Karpas-422 (cell line): ENCODE data around the gene HAUS7. TPM values are rescaled to one million over a fixed set of nuclear protein-coding genes. Genes with fewer than 3 reads are reported as not detected.

Experiments
- DNase-seq: peaks from one replicate; pipeline ENCODE4 v3.0.0-alpha.2; 2015
- H2AFZ ChIP-seq: fragments of 200-600 bp; sonication (generic); 2 replicates; pipeline ENCODE4 v1.6.1; 2014; ENCODE audit warnings: antibody characterized with exemption, low read length, mixed read lengths
- H3K27ac ChIP-seq: fragments of 200-600 bp; sonication (generic); 2 replicates; pipeline ENCODE4 v1.5.1; 2014; ENCODE audit warnings: mild to moderate bottlenecking, low read length, moderate library complexity
- H3K27me3 ChIP-seq: fragments of 200-600 bp; sonication (generic); 2 replicates; pipeline ENCODE4 v1.6.1; 2014; ENCODE audit warnings: low read length, mixed read lengths
- H3K36me3 ChIP-seq: fragments of 200-600 bp; sonication (generic); 2 replicates; pipeline ENCODE4 v1.6.1; 2014; ENCODE audit warnings: low read length, mixed read lengths; ENCODE audit not compliant: insufficient read depth
- H3K4me1 ChIP-seq: fragments of 200-600 bp; sonication (generic); 2 replicates; pipeline ENCODE4 v1.6.1; 2014; ENCODE audit warnings: mild to moderate bottlenecking, low read length, mixed read lengths
- H3K4me2 ChIP-seq: fragments of 200-600 bp; sonication (generic); 2 replicates; pipeline ENCODE4 v1.6.1; 2014; ENCODE audit warnings: low read length, low read depth, mild to moderate bottlenecking; ENCODE audit not compliant: poor library complexity, severe bottlenecking
- H3K4me3 ChIP-seq: fragments of 200-600 bp; sonication (generic); 2 replicates; pipeline ENCODE4 v1.5.1; 2014; ENCODE audit warnings: mild to moderate bottlenecking, antibody characterized with exemption, low read length, mixed read lengths
- H3K79me2 ChIP-seq: fragments of 200-600 bp; sonication (generic); 2 replicates; pipeline ENCODE4 v1.6.1; 2014; ENCODE audit warnings: mild to moderate bottlenecking, low read length, mixed read lengths
- H3K9ac ChIP-seq: fragments of 200-600 bp; sonication (generic); 2 replicates; pipeline ENCODE4 v1.6.0; 2014; ENCODE audit warnings: low read length
- H3K9me2 ChIP-seq: fragments of 200-600 bp; sonication (generic), shearing (Covaris generic); replicated peaks from 2 replicates; pipeline ENCODE4 v1.6.0; 2014; ENCODE audit warnings: mild to moderate bottlenecking, low read length, moderate library complexity; ENCODE audit not compliant: insufficient read depth
- H3K9me3 ChIP-seq: fragments of 300-700, 200-600 bp; sonication (generic); 2 replicates; pipeline ENCODE4 v1.6.1; 2014; ENCODE audit warnings: low read length, mixed read lengths
- H4K20me1 ChIP-seq: fragments of 200-600 bp; sonication (generic); 2 replicates; pipeline ENCODE4 v1.6.1; 2014; ENCODE audit warnings: mild to moderate bottlenecking, antibody characterized with exemption, low read length, low read depth; ENCODE audit not compliant: insufficient read depth
- total RNA-seq: library from RNA; depleted of rRNA; stranded (reverse); fragments of >200 nt; shearing (Covaris generic); gene quantifications from 2 replicates; pipeline ENCODE4 v1.2.3, GENCODE V29; 2014; ENCODE audit warnings: low replicate concordance

Gene HAUS7
- total RNA-seq, 1 experiment from 2014 or later, result 36.2 TPM

GRCh38 chrX:153513265-153513664, 42.9 kb upstream of the HAUS7 start:
- H3K27ac ChIP-seq, result no peak overlapping the region
- no peak overlapping the region for H2AFZ ChIP-seq
- no peaks in the 10 kb centered on the region for H3K36me3 ChIP-seq
- H3K9me2 ChIP-seq, result no peaks in the 10 kb centered on the region
- no peak overlapping the region for H3K4me3 ChIP-seq
- no peak overlapping the region for H3K4me2 ChIP-seq
- H3K9me3 ChIP-seq, result no peaks in the 10 kb centered on the region
- no peaks in the 10 kb centered on the region for H3K27me3 ChIP-seq
- H3K9ac ChIP-seq, result no peak overlapping the region
- no peaks in the 10 kb centered on the region for H3K79me2 ChIP-seq
- H4K20me1 ChIP-seq, result no peaks in the 10 kb centered on the region
- no peaks in the 10 kb centered on the region for H3K4me1 ChIP-seq
- no peak for DNase-seq

DNA sequence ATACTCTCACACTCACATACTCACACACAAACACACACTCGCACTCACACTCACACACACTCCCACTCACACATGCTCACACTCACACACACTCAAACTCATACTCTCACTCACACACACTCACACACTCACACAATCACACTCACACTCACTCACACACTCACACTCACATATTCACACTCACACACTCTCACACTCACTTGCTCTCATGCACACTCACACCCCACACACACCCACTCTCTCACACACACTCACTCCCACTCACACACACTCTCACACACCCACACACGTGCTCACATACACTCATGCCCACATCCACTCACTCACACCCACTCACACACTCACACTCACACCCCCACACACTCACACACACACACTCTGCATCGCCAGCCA, 42.1 kb upstream of the HAUS7 start:
- H3K27me3 ChIP-seq, result no peaks in the 10 kb centered on the region
- no peaks in the 10 kb centered on the region for H3K4me1 ChIP-seq
- no peaks in the 10 kb centered on the region for H3K36me3 ChIP-seq
- no peak overlapping the region for H3K4me3 ChIP-seq
- H3K27ac ChIP-seq, result no peak overlapping the region
- no peaks in the 10 kb centered on the region for H3K9me2 ChIP-seq
- H3K9ac ChIP-seq, result no peak overlapping the region
- no peak for DNase-seq
- H2AFZ ChIP-seq, result no peak overlapping the region
- H3K9me3 ChIP-seq, result no peaks in the 10 kb centered on the region
- no peaks in the 10 kb centered on the region for H3K79me2 ChIP-seq
- H3K4me2 ChIP-seq, result no peak overlapping the region
- H4K20me1 ChIP-seq, result no peaks in the 10 kb centered on the region

- H3K27ac ChIP-seq, result no peak overlapping the region
- no peaks in the 10 kb centered on the region for H3K27me3 ChIP-seq
- H3K36me3 ChIP-seq, result no peaks in the 10 kb centered on the region
- H3K4me1 ChIP-seq, result no peaks in the 10 kb centered on the region
- no peak overlapping the region for H3K9ac ChIP-seq
- no peaks in the 10 kb centered on the region for H4K20me1 ChIP-seq
- H3K4me2 ChIP-seq, result no peak overlapping the region
- no peak overlapping the region for H2AFZ ChIP-seq
- H3K79me2 ChIP-seq, result no peaks in the 10 kb centered on the region
- H3K9me3 ChIP-seq, result no peaks in the 10 kb centered on the region
- no peaks in the 10 kb centered on the region for H3K9me2 ChIP-seq
- DNase-seq, result no peak
- H3K4me3 ChIP-seq, result no peak overlapping the region
These were observed 41.6 kb upstream of the HAUS7 start for GRCh38 chrX:153511784-153512500.

DNA sequence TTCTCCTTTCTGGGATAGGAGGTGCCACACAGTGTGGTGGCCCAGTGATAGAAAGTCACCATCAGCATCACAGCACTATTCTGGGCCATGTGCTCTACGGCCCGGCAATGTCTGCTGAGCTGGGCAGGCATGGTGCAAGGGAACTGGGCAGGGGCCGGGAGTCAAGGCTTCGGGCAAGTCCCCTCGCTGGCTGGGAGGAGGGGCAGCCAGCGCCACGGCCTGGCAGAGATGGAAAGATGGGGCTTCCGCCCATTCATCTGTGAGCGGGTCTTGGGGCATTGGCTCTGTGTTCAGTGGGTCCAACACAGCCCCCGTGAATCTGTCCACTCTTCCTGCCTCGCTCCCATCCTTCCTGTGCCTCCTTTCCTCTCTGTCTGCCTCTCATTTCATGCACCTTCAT, 40.0 kb upstream of the HAUS7 start:
- Histone ChIP-seq H3K9me2 (no peaks in the 10 kb centered on the region), H4K20me1 (no peaks in the 10 kb centered on the region), H3K79me2 (no peaks in the 10 kb centered on the region), H3K27me3 (no peaks in the 10 kb centered on the region), H3K4me1 (no peaks in the 10 kb centered on the region), H3K4me2 (no peak overlapping the region), H3K4me3 (no peak overlapping the region), H3K9ac (no peak overlapping the region), H3K27ac (no peak overlapping the region), H3K36me3 (no peaks in the 10 kb centered on the region), H2AFZ (no peak overlapping the region), H3K9me3 (no peaks in the 10 kb centered on the region)
- no peak for DNase-seq

GRCh38 chrX:153509592-153509991, 39.2 kb upstream of the HAUS7 start:
- Histone ChIP-seq H3K27me3 (no peaks in the 10 kb centered on the region), H3K36me3 (no peaks in the 10 kb centered on the region), H3K79me2 (no peaks in the 10 kb centered on the region), H3K4me1 (no peaks in the 10 kb centered on the region), H2AFZ (no peak overlapping the region), H3K27ac (no peak overlapping the region), H4K20me1 (no peaks in the 10 kb centered on the region), H3K9me2 (no peaks in the 10 kb centered on the region), H3K4me3 (no peak overlapping the region), H3K4me2 (no peak overlapping the region), H3K9ac (no peak overlapping the region), H3K9me3 (no peaks in the 10 kb centered on the region)
- no peak for DNase-seq

DNA sequence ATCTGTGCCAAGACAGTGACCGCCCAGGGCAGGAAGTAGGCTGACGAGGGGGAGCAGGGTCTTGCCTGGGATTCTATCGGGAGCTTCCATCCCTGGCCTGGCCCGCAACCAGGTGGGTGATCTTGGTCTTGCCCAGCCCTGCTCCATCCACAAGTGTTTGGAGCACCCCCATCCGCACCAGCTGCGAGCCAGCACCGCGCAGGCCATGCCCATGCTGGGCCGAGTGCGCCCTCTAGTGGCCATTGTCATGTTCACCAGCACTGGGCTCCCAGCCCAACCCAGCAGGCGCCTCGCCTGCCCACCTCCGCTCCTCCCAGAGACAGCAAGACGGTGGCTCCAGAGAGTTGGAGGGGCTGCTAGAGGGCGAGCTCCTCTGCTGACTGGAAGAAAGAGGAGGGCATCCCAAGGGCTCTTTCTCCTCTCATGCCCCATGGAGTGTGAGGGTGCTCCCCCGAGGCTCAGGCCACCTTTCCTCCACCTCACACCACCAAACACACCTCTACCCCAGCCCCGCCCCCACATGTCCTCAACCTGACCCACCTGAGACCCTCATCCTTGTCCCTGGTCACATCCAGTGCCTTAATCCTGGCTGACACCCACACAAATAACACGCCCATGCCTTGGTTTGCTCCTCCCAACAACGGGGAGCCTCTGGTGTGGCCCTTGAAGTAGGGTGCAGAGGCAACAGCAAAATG, 37.3 kb upstream of the HAUS7 start:
- Histone ChIP-seq H3K36me3 (no peaks in the 10 kb centered on the region), H3K79me2 (no peaks in the 10 kb centered on the region), H3K27ac (no peak overlapping the region), H3K4me1 (no peaks in the 10 kb centered on the region), H2AFZ (no peak overlapping the region), H3K4me2 (no peak overlapping the region), H3K9me2 (no peaks in the 10 kb centered on the region), H3K27me3 (no peaks in the 10 kb centered on the region), H3K9ac (no peak overlapping the region), H4K20me1 (no peaks in the 10 kb centered on the region), H3K4me3 (no peak overlapping the region), H3K9me3 (no peaks in the 10 kb centered on the region)
- peak; percentile 92 for DNase-seq

DNA sequence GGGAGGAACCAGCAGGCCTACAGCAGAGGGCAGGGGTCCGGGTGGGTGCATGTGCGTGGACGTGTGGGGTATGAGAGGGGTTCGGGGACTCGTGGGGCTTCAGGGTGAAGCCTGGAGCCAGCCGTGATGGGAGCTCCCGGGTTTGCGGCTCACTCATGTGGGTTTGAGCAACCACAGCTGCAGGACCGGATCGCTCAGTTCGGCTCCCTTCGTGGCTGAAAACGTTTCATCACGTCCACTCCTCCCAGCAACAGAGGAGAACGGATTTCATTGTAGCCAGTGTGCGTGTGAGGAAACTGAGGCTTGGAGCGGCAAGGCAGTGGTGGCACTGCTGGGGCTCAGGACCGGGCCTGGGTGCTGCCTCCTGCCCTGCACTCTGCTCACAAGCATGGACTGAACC, 35.0 kb upstream of the HAUS7 start:
- Histone ChIP-seq H3K4me3 (no peak overlapping the region), H3K27ac (no peak overlapping the region), H3K9me2 (no peaks in the 10 kb centered on the region), H3K36me3 (no peaks in the 10 kb centered on the region), H2AFZ (no peak overlapping the region), H3K27me3 (no peaks in the 10 kb centered on the region), H3K4me2 (no peak overlapping the region), H3K9ac (no peak overlapping the region), H3K79me2 (no peaks in the 10 kb centered on the region), H3K9me3 (no peaks in the 10 kb centered on the region), H3K4me1 (no peaks in the 10 kb centered on the region), H4K20me1 (no peaks in the 10 kb centered on the region)
- no peak for DNase-seq

- peak; percentile 64 for DNase-seq
- Histone ChIP-seq H3K4me1 (no peaks in the 10 kb centered on the region), H3K9ac (no peak overlapping the region), H3K9me2 (no peaks in the 10 kb centered on the region), H3K9me3 (no peaks in the 10 kb centered on the region), H2AFZ (no peak overlapping the region), H3K4me2 (no peak overlapping the region), H3K4me3 (no peak overlapping the region), H3K79me2 (no peaks in the 10 kb centered on the region), H3K36me3 (no peaks in the 10 kb centered on the region), H4K20me1 (no peaks in the 10 kb centered on the region), H3K27me3 (no peaks in the 10 kb centered on the region), H3K27ac (no peak overlapping the region)
These were observed 34.2 kb upstream of the HAUS7 start for GRCh38 chrX:153504445-153505016.
